Activated naive CD4-positive, alpha-beta T cell treated with anti-CD3 and anti-CD28 coated beads for 36 hours (primary cell): ENCODE measurements around the gene RD3L. TPM values are rescaled to one million over a fixed set of nuclear protein-coding genes. Genes with fewer than 3 reads are reported as not detected.

ENCODE experiments used
- CTCF ChIA-PET: fragments of 350-600 bp; sonication (Branson Sonifier 250); formaldehyde crosslinking; loops from one replicate; lab custom pipeline; 2021; ENCODE audit warnings: antibody characterized with exemption; lab: Charles Lee
- DNase-seq: peaks from one replicate; pipeline ENCODE4 v3.0.0-alpha.2; 2020
- H3K27ac Mint-ChIP-seq: one replicate; pipeline ENCODE4 v1.8.0; 2021; ENCODE audit warnings: mild to moderate bottlenecking, mixed read lengths
- H3K27me3 Mint-ChIP-seq: one replicate; pipeline ENCODE4 v1.8.0; 2021; ENCODE audit warnings: low read depth, mixed read lengths
- H3K36me3 Mint-ChIP-seq: one replicate; pipeline ENCODE4 v1.8.0; 2021; ENCODE audit warnings: low read depth, mixed read lengths
- H3K4me1 Mint-ChIP-seq: one replicate; pipeline ENCODE4 v1.8.0; 2021; ENCODE audit warnings: low read depth, mixed read lengths
- H3K4me3 Mint-ChIP-seq: one replicate; pipeline ENCODE4 v1.8.0; 2021; ENCODE audit warnings: mild to moderate bottlenecking, moderate library complexity, mixed read lengths
- H3K9me3 Mint-ChIP-seq: one replicate; pipeline ENCODE4 v1.8.0; 2021; ENCODE audit warnings: mixed read lengths
- intact Hi-C: fragments of 100-400 bp; cut with micrococcal nuclease; formaldehyde crosslinking; loops from one replicate; pipeline ENCODE4 v1.15.1; 2023
- total RNA-seq, 2 experiments: library from RNA; stranded (reverse); gene quantifications; one replicate each; pipeline ENCODE4 v1.2.3, GENCODE V29; 2021

Gene RD3L
- total RNA-seq, 2 experiments from 2014 or later: not detected

DNA sequence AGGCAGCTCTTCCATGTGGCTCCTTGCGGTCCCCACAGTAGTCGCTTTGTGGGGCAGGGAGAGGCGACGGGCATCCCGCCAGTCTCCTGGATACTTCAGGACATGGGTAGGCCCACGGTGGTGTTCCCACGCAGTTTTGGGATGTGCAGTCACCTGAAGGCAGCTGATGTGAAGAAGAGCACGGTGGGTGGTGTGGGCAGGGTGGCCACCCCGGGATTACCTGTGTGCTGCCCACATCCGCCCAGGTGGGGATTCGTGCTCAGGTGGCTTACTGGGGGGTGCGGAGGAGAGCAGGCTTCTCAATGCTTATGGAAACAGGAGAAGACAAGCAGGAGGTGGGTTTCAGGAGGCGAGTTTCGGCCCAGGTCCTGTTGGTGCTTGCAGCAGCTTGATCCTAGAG lies 42.5 kb downstream of the RD3L start:
- intact Hi-C loops: no loop called here
- Mint-ChIP-seq H3K27ac (no peak overlapping the region), H3K4me1 (peaks cover 2% of the 10 kb centered on the region), H3K27me3 (no peaks in the 10 kb centered on the region), H3K36me3 (no peaks in the 10 kb centered on the region), H3K9me3 (no peaks in the 10 kb centered on the region), H3K4me3 (no peak overlapping the region)
- DNase-seq: no peak
- CTCF ChIA-PET: interaction anchor here (0.5 to 2.6 kb wide), 13 partner anchors 11 to 98 kb away, joined by 3 to 24 read pairs (median 4); partner anchors contain the start of gene TDRD9

DNA sequence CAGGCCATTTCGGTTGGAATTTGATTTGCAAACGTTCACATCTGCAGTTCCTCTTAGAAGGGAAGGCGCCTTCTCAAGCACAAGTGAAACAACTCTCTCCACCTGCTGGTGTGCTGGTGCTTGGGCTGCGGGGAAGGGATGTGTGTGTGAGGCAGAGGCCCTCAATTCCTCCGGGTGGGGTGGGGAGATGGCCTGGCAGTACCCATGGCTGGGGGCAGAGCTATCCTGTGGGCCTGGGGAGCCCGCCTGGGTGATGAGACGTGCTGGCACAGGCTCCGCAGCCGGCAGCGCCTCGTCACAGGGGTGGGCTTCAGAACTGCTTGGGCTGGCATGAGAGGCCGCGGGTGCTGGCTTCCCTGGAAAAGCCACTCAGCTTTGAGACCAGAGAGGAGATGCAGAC lies 43.0 kb downstream of the RD3L start:
- Mint-ChIP-seq H3K27ac (no peak overlapping the region), H3K27me3 (no peaks in the 10 kb centered on the region), H3K4me1 (peaks cover 2% of the 10 kb centered on the region), H3K9me3 (no peaks in the 10 kb centered on the region), H3K4me3 (no peak overlapping the region), H3K36me3 (no peaks in the 10 kb centered on the region)
- CTCF ChIA-PET: interaction anchor here (0.6 to 2.6 kb wide), 3 partner anchors 11 to 86 kb away, joined by 3 to 21 read pairs (median 4); no protein-coding TSS in a partner anchor
- DNase-seq: no peak
- intact Hi-C loops: no loop called here

DNA sequence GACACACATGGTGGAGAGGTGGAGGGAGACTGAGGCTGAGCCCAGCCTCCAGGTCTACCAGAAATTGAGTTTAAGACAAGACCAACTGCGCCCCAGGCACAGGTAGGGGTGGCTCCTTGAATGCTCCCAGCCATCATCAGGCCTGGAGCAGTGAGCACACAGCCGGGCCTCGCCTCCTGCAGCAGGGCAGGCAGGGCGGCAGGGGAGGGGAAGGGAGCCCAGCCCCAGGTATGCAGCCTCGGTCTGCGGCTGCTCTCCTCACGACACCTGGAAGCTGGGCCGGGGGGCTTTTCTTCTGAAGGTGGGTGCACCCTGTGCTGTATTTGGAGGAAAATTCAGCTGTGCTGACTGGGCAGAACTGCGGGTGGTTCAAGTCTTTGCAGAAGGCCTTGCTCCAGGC lies 43.6 kb downstream of the RD3L start:
- peaks cover 2% of the 10 kb centered on the region for H3K4me1 Mint-ChIP-seq
- no peak overlapping the region for H3K4me3 Mint-ChIP-seq
- no peaks in the 10 kb centered on the region for H3K36me3 Mint-ChIP-seq
- H3K27me3 Mint-ChIP-seq: no peaks in the 10 kb centered on the region
- H3K9me3 Mint-ChIP-seq: no peaks in the 10 kb centered on the region
- no peak overlapping the region for H3K27ac Mint-ChIP-seq
- CTCF ChIA-PET: interaction anchor here (1.1 kb wide), 2 partner anchors 11 to 84 kb away, joined by 3 to 6 read pairs; no protein-coding TSS in a partner anchor
- DNase-seq: no peak
- intact Hi-C loops: no loop called here

DNA sequence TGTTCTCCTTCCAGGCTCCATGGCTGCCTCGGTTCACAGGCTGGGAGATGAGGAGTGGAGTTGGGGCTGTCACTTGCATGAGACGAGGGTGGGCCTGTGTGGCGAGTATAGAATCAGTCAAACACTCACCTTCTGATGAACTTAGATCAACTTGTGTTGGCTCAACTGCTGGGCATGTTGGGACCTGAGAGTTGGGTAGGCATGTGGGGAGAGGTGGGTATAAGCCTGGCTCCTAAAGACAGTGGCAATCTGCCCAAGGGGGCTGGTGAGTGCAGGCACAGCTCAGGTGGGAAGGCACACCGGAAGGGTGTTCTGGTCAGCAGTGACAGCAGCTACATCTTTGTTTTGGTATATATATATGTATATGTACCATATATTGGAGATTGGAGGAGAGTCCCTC lies 44.1 kb downstream of the RD3L start:
- no peak for DNase-seq
- Mint-ChIP-seq H3K36me3 (no peaks in the 10 kb centered on the region), H3K27ac (no peak overlapping the region), H3K27me3 (no peaks in the 10 kb centered on the region), H3K9me3 (no peaks in the 10 kb centered on the region), H3K4me1 (peaks cover 2% of the 10 kb centered on the region), H3K4me3 (no peak overlapping the region)
- CTCF ChIA-PET: interaction anchor here (0.5 to 1.1 kb wide), 4 partner anchors 12 to 179 kb away, joined by 3 to 6 read pairs (median 3); no protein-coding TSS in a partner anchor
- intact Hi-C loops: no loop called here

DNA sequence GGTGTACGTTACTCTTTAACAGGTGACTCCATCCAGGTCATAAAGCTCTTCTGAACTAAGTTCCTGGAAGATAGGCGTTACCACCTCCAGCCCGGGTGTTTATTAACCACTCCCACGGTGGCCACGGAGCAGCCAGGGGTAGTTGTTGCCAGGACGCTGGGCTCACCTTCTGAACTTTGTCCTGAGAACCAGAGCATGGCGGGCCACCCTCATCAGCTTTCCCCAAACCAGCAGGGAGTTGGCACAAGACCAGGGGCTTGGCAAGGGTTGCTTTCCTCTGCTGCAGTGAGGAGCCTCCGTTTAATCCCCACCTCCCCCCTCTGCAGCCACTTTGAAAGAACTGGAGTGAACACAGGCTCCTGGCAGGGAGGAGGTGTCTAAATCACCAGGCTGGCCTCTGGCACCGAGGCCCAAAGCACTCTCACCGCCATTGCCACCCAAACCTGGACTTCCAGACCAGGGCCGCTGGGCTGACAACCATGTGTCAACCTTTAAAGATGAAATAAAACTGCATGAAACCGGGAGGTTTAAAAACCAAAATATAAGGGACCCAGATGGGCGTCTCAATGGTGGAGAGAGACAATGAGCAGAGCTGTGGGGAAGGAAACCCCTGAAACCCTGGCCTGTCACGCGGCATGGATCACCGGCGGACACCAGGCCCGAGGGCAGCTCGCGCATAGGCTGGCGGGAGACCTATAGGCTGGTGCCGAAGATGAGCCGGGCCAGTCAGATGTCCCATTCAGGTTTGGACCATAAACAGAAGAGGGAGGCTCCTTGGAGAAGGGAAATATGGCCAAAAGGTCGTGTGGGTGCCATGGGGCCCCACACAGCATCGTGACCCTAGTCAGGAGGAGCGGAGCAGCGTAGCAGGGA lies 45.0 kb downstream of the RD3L start:
- Mint-ChIP-seq H3K36me3 (no peaks in the 10 kb centered on the region), H3K9me3 (no peaks in the 10 kb centered on the region), H3K4me1 (peaks cover 2% of the 10 kb centered on the region), H3K27me3 (no peaks in the 10 kb centered on the region), H3K27ac (no peak overlapping the region), H3K4me3 (no peak overlapping the region)
- CTCF ChIA-PET: interaction anchor here (1.1 kb wide), 1 partner anchor 13 kb away, joined by 6 read pairs; no protein-coding TSS in a partner anchor
- intact Hi-C loops: no loop called here
- DNase-seq: no peak

DNA sequence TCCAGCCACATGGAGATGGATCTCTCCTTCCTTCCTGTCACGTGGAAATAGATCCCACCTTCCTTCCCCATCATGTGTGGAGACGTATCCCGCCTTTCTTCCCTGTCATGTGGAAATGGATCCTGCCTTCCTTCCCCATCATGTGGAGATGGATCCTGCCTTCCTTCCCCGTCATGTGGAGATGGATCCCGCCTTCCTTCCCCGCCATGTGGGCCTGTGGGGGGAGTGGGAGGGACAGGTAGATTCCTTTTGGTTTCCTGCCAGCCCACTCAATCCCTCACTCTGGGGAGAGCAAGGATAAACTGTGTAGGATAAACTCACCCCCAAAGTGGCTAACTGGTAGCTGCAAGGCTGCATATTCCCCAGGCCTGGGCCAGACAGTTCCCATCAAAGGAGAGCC lies 45.8 kb downstream of the RD3L start:
- Mint-ChIP-seq H3K4me3 (no peak overlapping the region), H3K4me1 (peaks cover 2% of the 10 kb centered on the region)
- intact Hi-C loops: no loop called here

DNA sequence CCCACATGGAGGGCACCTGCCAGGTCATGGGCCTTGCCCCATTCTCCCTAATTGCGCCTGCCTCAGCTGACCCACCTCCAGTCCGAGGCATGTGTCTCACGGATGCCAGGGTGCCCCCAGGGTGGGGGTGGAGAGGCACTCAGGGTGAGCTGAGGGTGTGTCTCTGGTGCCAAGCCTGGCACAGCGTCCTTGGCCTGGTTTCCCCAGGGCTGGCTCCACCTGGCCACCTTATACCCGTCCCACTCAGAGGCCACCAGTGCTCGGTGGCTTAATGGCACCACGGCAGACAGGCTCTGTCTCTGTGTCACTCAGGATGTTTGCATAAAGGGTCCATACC lies 47.6 kb downstream of the RD3L start:
- Mint-ChIP-seq H3K36me3 (no peaks in the 10 kb centered on the region), H3K4me1 (no peaks in the 10 kb centered on the region), H3K9me3 (no peaks in the 10 kb centered on the region), H3K27me3 (no peaks in the 10 kb centered on the region), H3K27ac (no peak overlapping the region), H3K4me3 (no peak overlapping the region)
- intact Hi-C loops: no loop called here
- CTCF ChIA-PET: no interaction called here
- no peak for DNase-seq

More for the DNA sequence above, 45.8 kb downstream of the RD3L start:
- CTCF ChIA-PET: interaction anchor here (0.6 kb wide), 2 partner anchors 9 to 22 kb away, joined by 3 read pairs; no protein-coding TSS in a partner anchor
- Mint-ChIP-seq H3K27me3 (no peaks in the 10 kb centered on the region), H3K9me3 (no peaks in the 10 kb centered on the region), H3K36me3 (no peaks in the 10 kb centered on the region), H3K27ac (no peak overlapping the region)
- no peak for DNase-seq

DNA sequence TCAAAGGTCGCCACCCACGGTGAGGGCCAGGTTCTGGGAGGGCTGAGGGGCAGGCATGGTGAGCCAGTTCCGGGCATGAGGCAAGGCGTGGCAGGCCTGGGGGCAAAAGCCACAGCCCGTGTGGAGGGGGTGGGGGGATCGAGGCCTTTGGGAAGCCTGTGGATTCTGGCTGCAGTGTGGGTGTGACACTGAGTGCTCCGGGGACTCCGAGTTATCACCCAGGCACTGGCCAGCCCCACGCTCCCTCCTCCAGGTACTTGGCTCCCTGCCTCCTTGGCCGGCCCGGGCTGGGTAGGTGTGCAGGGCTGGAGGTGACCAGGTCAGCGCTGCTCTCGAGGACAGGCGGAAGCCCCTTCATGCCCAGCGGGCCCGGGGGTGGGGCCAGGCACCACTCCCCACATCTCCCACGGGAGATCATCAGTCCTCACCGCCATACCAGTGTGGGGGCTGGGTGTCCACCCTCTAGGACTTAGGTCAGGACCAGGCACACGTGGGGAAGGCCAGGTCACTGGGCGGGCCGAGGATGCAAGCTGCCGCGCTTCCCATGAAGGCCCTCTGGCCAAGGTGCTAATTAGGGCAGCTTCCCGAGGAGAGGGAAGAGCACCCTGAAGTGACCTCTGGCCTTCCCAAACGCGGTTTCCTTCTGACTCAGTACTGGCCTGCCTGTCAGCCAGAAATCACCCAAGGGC lies 48.2 kb downstream of the RD3L start:
- intact Hi-C loops: no loop called here
- no peaks in the 10 kb centered on the region for H3K27me3 Mint-ChIP-seq
- no peak overlapping the region for H3K4me3 Mint-ChIP-seq
- H3K36me3 Mint-ChIP-seq: no peaks in the 10 kb centered on the region
- H3K9me3 Mint-ChIP-seq: no peaks in the 10 kb centered on the region
- no peak overlapping the region for H3K27ac Mint-ChIP-seq
- no peak for DNase-seq
- CTCF ChIA-PET: interaction anchor here (1.1 kb wide), 1 partner anchor 11 kb away, joined by 3 read pairs; no protein-coding TSS in a partner anchor
- H3K4me1 Mint-ChIP-seq: no peaks in the 10 kb centered on the region

DNA sequence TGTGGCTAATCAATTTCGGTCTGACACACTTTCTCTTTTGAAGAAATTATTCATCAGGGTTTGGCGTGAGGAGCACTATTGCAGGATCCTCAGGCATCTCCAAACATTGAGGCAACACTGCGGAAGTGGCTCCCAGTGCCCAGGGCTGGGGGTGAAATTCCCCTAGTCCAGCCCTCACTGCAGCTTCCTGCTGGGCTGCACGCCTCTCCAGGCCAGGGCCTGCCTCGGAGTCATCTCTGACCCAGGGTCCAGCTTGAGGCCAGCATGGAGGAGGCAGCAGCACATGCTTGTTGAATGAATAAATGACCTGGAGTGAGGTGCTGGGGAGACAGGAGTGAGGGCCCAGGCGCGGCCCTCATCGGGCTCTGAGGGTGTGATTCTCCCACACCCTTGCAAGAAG lies 50.1 kb downstream of the RD3L start:
- Mint-ChIP-seq H3K36me3 (no peaks in the 10 kb centered on the region), H3K4me3 (no peak overlapping the region), H3K27ac (no peak overlapping the region), H3K9me3 (no peaks in the 10 kb centered on the region), H3K27me3 (no peaks in the 10 kb centered on the region), H3K4me1 (no peaks in the 10 kb centered on the region)
- intact Hi-C loops: no loop called here
- CTCF ChIA-PET: interaction anchor here (0.5 kb wide), 1 partner anchor 499 kb away, joined by 3 read pairs; no protein-coding TSS in a partner anchor
- DNase-seq: no peak

DNA sequence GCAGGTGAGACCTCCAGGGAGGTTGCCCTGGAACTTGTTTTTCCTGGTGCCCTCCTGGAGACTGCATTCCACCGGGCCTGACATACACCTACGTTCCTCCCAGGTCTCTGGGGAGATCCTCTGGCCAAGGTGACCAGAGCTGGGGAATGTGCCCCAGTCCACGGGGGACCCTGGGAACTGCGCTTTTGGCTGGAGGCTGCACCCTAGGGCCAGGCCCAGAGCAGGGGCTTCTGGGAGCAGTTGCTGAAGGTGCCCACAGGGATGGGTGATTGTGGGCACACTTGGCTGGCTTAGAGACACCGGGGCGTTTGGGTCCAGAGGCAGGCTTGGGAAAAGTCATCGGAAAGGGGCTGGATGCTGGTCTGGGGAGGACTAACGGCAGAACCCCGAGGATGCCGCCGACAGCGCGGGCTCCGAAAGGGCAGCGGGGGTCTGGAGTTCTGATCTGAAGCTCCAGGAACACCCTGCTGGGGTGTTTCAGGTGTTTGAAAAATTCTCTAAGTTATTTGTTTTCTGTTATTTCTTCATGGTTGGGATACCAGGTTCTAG lies 50.6 kb downstream of the RD3L start:
- no peaks in the 10 kb centered on the region for H3K27me3 Mint-ChIP-seq
- intact Hi-C loops: no loop called here
- no peaks in the 10 kb centered on the region for H3K9me3 Mint-ChIP-seq
- no peak overlapping the region for H3K4me3 Mint-ChIP-seq
- CTCF ChIA-PET: interaction anchor here (0.5 kb wide), 1 partner anchor 499 kb away, joined by 3 read pairs; no protein-coding TSS in a partner anchor
- H3K4me1 Mint-ChIP-seq: no peaks in the 10 kb centered on the region
- no peak for DNase-seq
- no peaks in the 10 kb centered on the region for H3K36me3 Mint-ChIP-seq
- no peak overlapping the region for H3K27ac Mint-ChIP-seq

DNA sequence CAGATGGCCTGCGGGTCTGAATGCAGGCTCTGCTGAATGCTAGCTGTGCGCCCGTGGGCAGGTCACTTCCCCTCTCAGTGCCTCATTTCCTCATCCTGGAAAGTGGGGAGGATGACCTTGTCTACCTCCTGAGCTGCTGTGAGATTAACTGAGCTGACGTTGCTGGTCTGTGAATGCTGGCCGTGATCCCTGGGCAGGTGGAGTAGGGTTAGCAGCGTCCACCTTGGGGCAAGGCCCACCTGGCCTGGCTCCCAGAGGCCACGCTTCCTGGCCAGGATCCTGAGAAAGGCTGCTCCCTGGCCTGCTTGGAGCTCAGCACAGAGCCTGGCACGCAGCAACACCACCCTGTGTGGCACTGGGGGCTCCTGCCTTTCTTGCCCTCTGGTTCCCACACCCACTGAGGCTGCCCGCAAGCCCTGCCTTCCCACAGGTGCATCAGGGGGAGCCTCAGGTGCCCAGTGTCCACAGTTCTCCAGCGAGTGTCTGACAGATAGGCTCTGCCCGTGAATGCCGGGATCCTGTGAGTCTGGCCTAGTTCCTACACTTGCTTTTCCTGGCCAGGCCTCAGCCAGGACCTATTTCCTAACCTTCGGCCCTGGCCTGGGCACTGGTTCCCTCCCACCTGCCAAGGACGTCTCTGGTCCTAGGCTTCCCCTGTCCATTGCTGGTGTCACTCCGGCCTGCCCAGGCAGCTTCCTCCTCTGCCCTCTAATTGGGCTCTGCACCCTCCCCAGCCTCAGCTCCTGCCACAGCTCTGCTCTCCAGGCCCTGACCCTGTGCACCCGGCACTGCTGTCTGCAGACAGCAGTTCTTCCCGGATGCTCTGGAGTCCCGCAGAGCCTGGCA lies 51.3 kb downstream of the RD3L start:
- DNase-seq: no peak
- no peak overlapping the region for H3K27ac Mint-ChIP-seq
- no peaks in the 10 kb centered on the region for H3K9me3 Mint-ChIP-seq
- no peaks in the 10 kb centered on the region for H3K4me1 Mint-ChIP-seq
- H3K4me3 Mint-ChIP-seq: no peak overlapping the region
- H3K27me3 Mint-ChIP-seq: no peaks in the 10 kb centered on the region
- CTCF ChIA-PET: interaction anchor here (0.7 kb wide), 1 partner anchor 12 kb away, joined by 4 read pairs; no protein-coding TSS in a partner anchor
- H3K36me3 Mint-ChIP-seq: no peaks in the 10 kb centered on the region
- intact Hi-C loops: no loop called here
